Liver (tissue), 9 donors: ENCODE data around the gene SAMD1. TPM values are rescaled to one million over a fixed set of nuclear protein-coding genes. Genes with fewer than 3 reads are reported as not detected.

ENCODE experiments used
- DNase-seq: peaks from one replicate; pipeline ENCODE4 v3.0.0-alpha.2; 2017; ENCODE audit warnings: low spot score
- H3K27ac ChIP-seq, 2 donors: one replicate each; pipeline ENCODE4 v1.7.0; 2013; ENCODE audit warnings: inconsistent platforms in 2 of 2, low read length in 2 of 2, control low read depth in 1 of 2, low read depth in 1 of 2, mild to moderate bottlenecking in 1 of 2
- H3K27me3 ChIP-seq, 4 donors: one replicate each; pipeline versions ENCODE4 v1.6.1 to v1.7.0; 2013; ENCODE audit warnings: low read length in 3 of 4, inconsistent platforms in 1 of 4, mild to moderate bottlenecking in 1 of 4, moderate library complexity in 1 of 4; ENCODE audit not compliant: control insufficient read depth in 4 of 4, insufficient read depth in 4 of 4
- H3K36me3 ChIP-seq, 4 donors: one replicate each; pipeline versions ENCODE4 v1.6.1 to v1.7.0; 2013; ENCODE audit warnings: low read length in 3 of 4, mild to moderate bottlenecking in 3 of 4, low read depth in 1 of 4, moderate library complexity in 1 of 4; ENCODE audit not compliant: control insufficient read depth in 4 of 4, insufficient read depth in 3 of 4
- H3K4me1 ChIP-seq, 4 donors: one replicate each; pipeline versions ENCODE4 v1.6.1 to v1.7.0; 2013; ENCODE audit warnings: low read length in 3 of 4, mild to moderate bottlenecking in 3 of 4, moderate library complexity in 1 of 4; ENCODE audit not compliant: control insufficient read depth in 4 of 4, insufficient read depth in 4 of 4
- H3K4me3 ChIP-seq, 3 donors: one replicate each; pipeline versions ENCODE4 v1.6.1 to v1.7.0; 2013; ENCODE audit warnings: low read length in 3 of 3, control low read depth in 1 of 3, low read depth in 1 of 3, mild to moderate bottlenecking in 1 of 3
- H3K9ac ChIP-seq, 2 donors: one replicate each; pipeline ENCODE4 v1.7.0; 2013; ENCODE audit warnings: low read length in 2 of 2, mild to moderate bottlenecking in 2 of 2, moderate library complexity in 2 of 2, control low read depth in 1 of 2, low read depth in 1 of 2
- H3K9me3 ChIP-seq, 4 donors: one replicate each; pipeline versions ENCODE4 v1.6.1 to v1.7.0; 2013; ENCODE audit warnings: low read length in 3 of 4; ENCODE audit not compliant: control insufficient read depth in 4 of 4
- CTCF ChIP-seq: fragments of 150-350 bp; IDR thresholded peaks from 2 replicates; pipeline ENCODE4 v1.5.1; 2017; ENCODE audit warnings: improper control_type of control experiment, low read depth, low read length; ENCODE audit not compliant: missing input control
- EGR1 ChIP-seq, 2 donors: IDR thresholded peaks; 2 replicates each; pipeline ENCODE4 v1.6.1; 2016 to 2018; ENCODE audit warnings: antibody characterized with exemption in 2 of 2, low read depth in 2 of 2
- FOXA1 ChIP-seq: IDR thresholded peaks from 2 replicates; pipeline ENCODE4 v1.6.1; 2016; ENCODE audit warnings: antibody characterized with exemption
- FOXA2 ChIP-seq: IDR thresholded peaks from 2 replicates; pipeline ENCODE4 v1.6.1; 2016; ENCODE audit warnings: antibody characterized with exemption
- GABPA ChIP-seq, 2 donors: IDR thresholded peaks in 1 of 2; conservative IDR thresholded peaks in 1 of 2; 2 replicates each; pipeline ENCODE4 v1.6.1; 2016; ENCODE audit warnings: antibody characterized with exemption in 2 of 2, mild to moderate bottlenecking in 1 of 2, moderate library complexity in 1 of 2
- HNF4A ChIP-seq, 2 donors: conservative IDR thresholded peaks; 2 replicates each; pipeline ENCODE4 v1.6.1; 2016; ENCODE audit warnings: antibody characterized with exemption in 2 of 2, mild to moderate bottlenecking in 2 of 2
- HNF4G ChIP-seq: IDR thresholded peaks from 2 replicates; pipeline ENCODE4 v1.6.1; 2016; ENCODE audit warnings: antibody characterized with exemption
- JUND ChIP-seq, 2 donors: IDR thresholded peaks; 2 replicates each; pipeline ENCODE4 v1.6.1; 2016; ENCODE audit warnings: antibody characterized with exemption in 2 of 2
- MAX ChIP-seq: IDR thresholded peaks from 2 replicates; pipeline ENCODE4 v1.6.1; 2016; ENCODE audit warnings: antibody characterized with exemption
- NR2F2 ChIP-seq: IDR thresholded peaks from 2 replicates; pipeline ENCODE4 v1.6.1; 2016; ENCODE audit warnings: antibody characterized with exemption
- RAD21 ChIP-seq, 2 donors: IDR thresholded peaks; 2 replicates each; pipeline ENCODE4 v1.6.1; 2016; ENCODE audit warnings: antibody characterized with exemption in 2 of 2, mild to moderate bottlenecking in 2 of 2
- RXRA ChIP-seq, 2 donors: IDR thresholded peaks; 2 replicates each; pipeline ENCODE4 v1.6.1; 2017 to 2018; ENCODE audit warnings: antibody characterized with exemption in 2 of 2, mild to moderate bottlenecking in 1 of 2
- SP1 ChIP-seq: IDR thresholded peaks from 2 replicates; pipeline ENCODE4 v1.6.1; 2018; ENCODE audit warnings: antibody characterized with exemption, mild to moderate bottlenecking
- TAF1 ChIP-seq: conservative IDR thresholded peaks from 2 replicates; pipeline ENCODE4 v1.6.1; 2016; ENCODE audit warnings: antibody characterized with exemption, mild to moderate bottlenecking
- YY1 ChIP-seq: IDR thresholded peaks from 2 replicates; pipeline ENCODE4 v1.6.1; 2016; ENCODE audit warnings: antibody characterized with exemption, mild to moderate bottlenecking
- WGBS: extraction: QIAGEN DNeasy Blood & Tissue Kit; methylation state at CpG from one replicate; pipeline ENCODE4 v1.1.7; 2013; 5-methylcytosine and 5-hydroxymethylcytosine counted together
- polyA plus RNA-seq, 2 donors: library from polyadenylated mRNA; stranded (reverse) in 1 of 2; unstranded in 1 of 2; fragments of 200-250 nt in 1 of 2; fragments of >200 nt in 1 of 2; fragmentation: Nextera tagmentation in 1 of 2; extraction: Ambion mirVana in 1 of 2; gene quantifications; one replicate each; pipeline versions ENCODE4 v1.2.1 to v1.2.3, GENCODE V29; 2013 to 2015
- total RNA-seq, 2 donors: library from RNA; depleted of rRNA; stranded (reverse); fragments of >200 nt; gene quantifications; one replicate each; pipeline ENCODE4 v1.2.3, GENCODE V29; 2014
- TF ChIP-seq, protein P1 (sequence below): IDR thresholded peaks from 2 replicates; pipeline ENCODE4 v1.6.1; 2016; ENCODE audit warnings: antibody characterized with exemption, mild to moderate bottlenecking
- TF ChIP-seq, protein P2 (sequence below): IDR thresholded peaks from 2 replicates; pipeline ENCODE4 v1.6.1; 2016; ENCODE audit warnings: antibody characterized with exemption
- donor health status: healthy.
- donor health status: healthy.
- donor health status: healthy.
- donor health status: healthy.
- donor health status: healthy.

Gene SAMD1
- total and polyA plus RNA-seq, 4 donors = 2.1 to 33.0 (median 9.0) TPM

GRCh38 chr19:14061081-14061749 is 29.3 kb downstream of the SAMD1 start:
- Histone ChIP-seq H3K9ac (peak overlapping the region in 1 of 2 donors; percentile 65), H3K9me3 (no peaks in the 10 kb centered on the region), H3K36me3 (peaks cover 0 to 7% (median 4%) of the 10 kb centered on the region in 4 donors), H3K27ac (peak overlapping the region; percentile 84 to 89), H3K4me3 (peak overlapping the region; percentile 53 to 79 (median 60)), H3K27me3 (peaks cover 0 to 3% (median 0%) of the 10 kb centered on the region in 4 donors), H3K4me1 (peaks cover 1 to 41% (median 24%) of the 10 kb centered on the region in 4 donors)
- 20% methylated on average over 9 of the region's 9 CpGs for WGBS
- DNase-seq = no peak
- TF ChIP-seq NR2F2 = peak; percentile 59
- TF ChIP-seq EGR1 (IDR thresholded peaks at IDR 0.05; ENCODE audit: low read depth in 2 of 2) = peak in 1 of 2 donors; percentile 22
- peak; percentile 96 for TF ChIP-seq HNF4G
- TF ChIP-seq HNF4A (conservative IDR thresholded peaks at IDR 0.05) = peak; percentile 95 to 97
- TF ChIP-seq YY1 = peak; percentile 45
- TF ChIP-seq, protein P1, sequence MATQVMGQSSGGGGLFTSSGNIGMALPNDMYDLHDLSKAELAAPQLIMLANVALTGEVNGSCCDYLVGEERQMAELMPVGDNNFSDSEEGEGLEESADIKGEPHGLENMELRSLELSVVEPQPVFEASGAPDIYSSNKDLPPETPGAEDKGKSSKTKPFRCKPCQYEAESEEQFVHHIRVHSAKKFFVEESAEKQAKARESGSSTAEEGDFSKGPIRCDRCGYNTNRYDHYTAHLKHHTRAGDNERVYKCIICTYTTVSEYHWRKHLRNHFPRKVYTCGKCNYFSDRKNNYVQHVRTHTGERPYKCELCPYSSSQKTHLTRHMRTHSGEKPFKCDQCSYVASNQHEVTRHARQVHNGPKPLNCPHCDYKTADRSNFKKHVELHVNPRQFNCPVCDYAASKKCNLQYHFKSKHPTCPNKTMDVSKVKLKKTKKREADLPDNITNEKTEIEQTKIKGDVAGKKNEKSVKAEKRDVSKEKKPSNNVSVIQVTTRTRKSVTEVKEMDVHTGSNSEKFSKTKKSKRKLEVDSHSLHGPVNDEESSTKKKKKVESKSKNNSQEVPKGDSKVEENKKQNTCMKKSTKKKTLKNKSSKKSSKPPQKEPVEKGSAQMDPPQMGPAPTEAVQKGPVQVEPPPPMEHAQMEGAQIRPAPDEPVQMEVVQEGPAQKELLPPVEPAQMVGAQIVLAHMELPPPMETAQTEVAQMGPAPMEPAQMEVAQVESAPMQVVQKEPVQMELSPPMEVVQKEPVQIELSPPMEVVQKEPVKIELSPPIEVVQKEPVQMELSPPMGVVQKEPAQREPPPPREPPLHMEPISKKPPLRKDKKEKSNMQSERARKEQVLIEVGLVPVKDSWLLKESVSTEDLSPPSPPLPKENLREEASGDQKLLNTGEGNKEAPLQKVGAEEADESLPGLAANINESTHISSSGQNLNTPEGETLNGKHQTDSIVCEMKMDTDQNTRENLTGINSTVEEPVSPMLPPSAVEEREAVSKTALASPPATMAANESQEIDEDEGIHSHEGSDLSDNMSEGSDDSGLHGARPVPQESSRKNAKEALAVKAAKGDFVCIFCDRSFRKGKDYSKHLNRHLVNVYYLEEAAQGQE = peak; percentile 56
- TF ChIP-seq SP1 = peak; percentile 70
- TF ChIP-seq, protein P2, sequence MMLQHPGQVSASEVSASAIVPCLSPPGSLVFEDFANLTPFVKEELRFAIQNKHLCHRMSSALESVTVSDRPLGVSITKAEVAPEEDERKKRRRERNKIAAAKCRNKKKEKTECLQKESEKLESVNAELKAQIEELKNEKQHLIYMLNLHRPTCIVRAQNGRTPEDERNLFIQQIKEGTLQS = no peak
- TF ChIP-seq RXRA (IDR thresholded peaks at IDR 0.05) = peak; percentile 83 to 84
- no peak for TF ChIP-seq TAF1
- TF ChIP-seq FOXA2 = no peak
- TF ChIP-seq FOXA1 = no peak
- TF ChIP-seq GABPA (IDR thresholded peaks at IDR 0.05 in 1 of 2, conservative IDR thresholded peaks at IDR 0.05 in 1 of 2) = no peak
- TF ChIP-seq MAX = peak; percentile 69
- TF ChIP-seq JUND (IDR thresholded peaks at IDR 0.05) = peak in 1 of 2 donors; percentile 40
- no peak for TF ChIP-seq CTCF
- TF ChIP-seq RAD21 (IDR thresholded peaks at IDR 0.05) = no peak

DNA sequence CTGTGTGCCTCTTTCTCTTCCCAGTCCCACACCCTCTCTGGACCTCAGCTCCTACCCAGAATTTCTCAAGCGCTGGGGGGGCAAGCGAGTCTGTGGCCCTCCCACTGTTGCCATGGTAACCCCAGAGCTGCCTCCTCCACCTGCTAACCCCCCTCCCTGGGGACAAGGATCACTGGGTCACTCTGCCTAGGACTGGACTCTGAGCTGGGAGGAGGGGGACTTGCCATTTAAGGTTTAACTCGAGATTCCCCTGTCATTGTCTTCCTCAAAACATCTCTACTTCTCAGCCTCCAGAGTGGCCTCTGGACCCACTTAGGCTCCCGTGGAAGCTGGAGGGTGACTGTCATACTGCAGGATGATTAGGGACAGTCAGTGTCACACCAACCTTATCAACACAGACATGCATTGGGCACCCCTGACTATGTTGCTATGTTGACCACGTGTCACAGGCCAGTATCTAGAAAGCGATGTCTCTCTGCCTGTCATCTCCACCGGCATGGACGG is 30.8 kb downstream of the SAMD1 start:
- Histone ChIP-seq H3K27me3 (peaks cover 0 to 3% (median 0%) of the 10 kb centered on the region in 4 donors), H3K4me3 (peak overlapping the region in 1 of 3 donors; percentile 7), H3K27ac (peak overlapping the region in 1 of 2 donors; percentile 6), H3K9me3 (no peaks in the 10 kb centered on the region), H3K4me1 (peaks cover 1 to 41% (median 24%) of the 10 kb centered on the region in 4 donors), H3K9ac (no peak overlapping the region), H3K36me3 (peaks cover 7 to 18% (median 11%) of the 10 kb centered on the region in 4 donors)
- TF ChIP-seq SP1 = peak; percentile 94
- TF ChIP-seq YY1 = peak; percentile 11
- peak in 1 of 2 donors; percentile 32 for TF ChIP-seq RAD21 (IDR thresholded peaks at IDR 0.05)
- peak; percentile 85 to 88 for TF ChIP-seq RXRA (IDR thresholded peaks at IDR 0.05)
- TF ChIP-seq, protein P1 = no peak
- TF ChIP-seq MAX = peak; percentile 55
- no peak for TF ChIP-seq EGR1 (IDR thresholded peaks at IDR 0.05; ENCODE audit: low read depth in 2 of 2)
- TF ChIP-seq FOXA1 = no peak
- peak; percentile 93 for TF ChIP-seq HNF4G
- TF ChIP-seq HNF4A (conservative IDR thresholded peaks at IDR 0.05) = peak; percentile 96 to 98
- TF ChIP-seq NR2F2 = peak; percentile 30
- peak; percentile 55 for DNase-seq
- WGBS = 21% methylated on average over 8 of the region's 8 CpGs
